HG03439 (cell line): ENCODE measurements around the gene GGA1.
"Not testable (repeated sequence)": the region's sequence is repeated elsewhere in the genome, so short reads cannot be mapped to it uniquely, and the experiment has no call there.

ENCODE experiments used
- ATAC-seq: cut with Tn5 transposase; IDR thresholded peaks from one replicate; pipeline ENCODE4 v1.9.1; 2021; ENCODE audit warnings: mild to moderate bottlenecking, moderate library complexity; ENCODE audit not compliant: unreplicated experiment

The GGA1 gene

GRCh38 chr22:37607935-37608476 lies 628 bp upstream of the GGA1 start:
- ATAC-seq: no peak

GRCh38 chr22:37609240-37610152 lies 862 bp downstream of the GGA1 start:
- ATAC-seq: no peak

- not testable (repeated sequence) for ATAC-seq
These were observed 1.5 kb downstream of the GGA1 start for GRCh38 chr22:37610153-37610475.

GRCh38 chr22:37610480-37611129 lies 2.0 kb downstream of the GGA1 start:
- ATAC-seq: no peak

GRCh38 chr22:37611207-37611606 lies 2.6 kb downstream of the GGA1 start:
- no peak for ATAC-seq

- ATAC-seq: no peak
These were observed 7.8 kb downstream of the GGA1 start for GRCh38 chr22:37616201-37617083.

- ATAC-seq: no peak
These were observed 8.8 kb downstream of the GGA1 start for GRCh38 chr22:37617431-37617830.

GRCh38 chr22:37618072-37618656 lies 9.5 kb downstream of the GGA1 start:
- ATAC-seq: no peak

GRCh38 chr22:37618674-37619073 lies 10.0 kb downstream of the GGA1 start:
- ATAC-seq: no peak

- ATAC-seq: no peak
These were observed 11.4 kb downstream of the GGA1 start for GRCh38 chr22:37619991-37620390.

GRCh38 chr22:37621352-37621860 lies 12.8 kb downstream of the GGA1 start:
- no peak for ATAC-seq

GRCh38 chr22:37623075-37624016 lies 14.7 kb downstream of the GGA1 start:
- ATAC-seq: no peak

- ATAC-seq: no peak
These were observed 15.4 kb downstream of the GGA1 start for GRCh38 chr22:37624017-37624365.

GRCh38 chr22:37624876-37625275 lies 16.2 kb downstream of the GGA1 start:
- ATAC-seq: no peak

GRCh38 chr22:37625737-37626136 lies 17.1 kb downstream of the GGA1 start:
- ATAC-seq: no peak

- no peak for ATAC-seq
These were observed 17.5 kb downstream of the GGA1 start for GRCh38 chr22:37626144-37626543.

GRCh38 chr22:37626556-37627075 lies 18.0 kb downstream of the GGA1 start:
- ATAC-seq: no peak

GRCh38 chr22:37627121-37627520 lies 18.5 kb downstream of the GGA1 start:
- ATAC-seq: no peak

- ATAC-seq: no peak
These were observed 18.9 kb downstream of the GGA1 start for GRCh38 chr22:37627545-37627944.
